GM12864 (cell line): ENCODE measurements around the gene NKX6-2.

Experiments used
- DNase-seq: peaks from one replicate; pipeline ENCODE4 v3.0.0-alpha.2; 2011; ENCODE audit warnings: low read depth
- H3K4me3 ChIP-seq: 2 replicates; pipeline ENCODE4 v1.5.1; 2011; ENCODE audit warnings: mild to moderate bottlenecking, low read depth, low read length, control low read depth
- TF ChIP-seq, protein P1 (sequence below): IDR thresholded peaks from 2 replicates; pipeline ENCODE4 v1.5.1; 2011; ENCODE audit warnings: low read depth, mild to moderate bottlenecking, moderate library complexity, low read length, control low read depth, inconsistent platforms; ENCODE audit errors: missing control alignments

NKX6-2 gene

DNA sequence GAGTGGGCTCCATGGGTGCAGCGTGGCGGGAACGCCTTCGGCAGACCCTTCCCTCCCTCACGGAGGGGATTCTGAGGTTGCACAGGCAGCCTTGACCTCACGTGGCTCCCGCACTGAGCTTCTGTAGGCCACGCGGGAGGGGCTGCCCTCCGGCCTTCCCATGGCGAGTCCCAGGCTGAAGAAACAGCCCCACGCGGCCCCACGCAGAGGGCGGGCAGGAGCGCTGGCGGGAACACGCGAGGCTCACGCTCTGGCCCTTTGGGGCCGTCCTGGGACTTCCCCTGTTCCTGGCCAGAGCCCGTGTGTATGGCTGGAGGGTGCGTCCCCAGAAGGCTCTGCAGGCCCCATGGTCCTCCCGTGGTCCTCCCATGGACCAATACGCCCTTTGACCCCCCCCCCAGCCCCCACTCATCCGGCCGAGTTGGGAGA is 21.7 kb upstream of the NKX6-2 start:
- no peak for DNase-seq
- TF ChIP-seq, protein P1, sequence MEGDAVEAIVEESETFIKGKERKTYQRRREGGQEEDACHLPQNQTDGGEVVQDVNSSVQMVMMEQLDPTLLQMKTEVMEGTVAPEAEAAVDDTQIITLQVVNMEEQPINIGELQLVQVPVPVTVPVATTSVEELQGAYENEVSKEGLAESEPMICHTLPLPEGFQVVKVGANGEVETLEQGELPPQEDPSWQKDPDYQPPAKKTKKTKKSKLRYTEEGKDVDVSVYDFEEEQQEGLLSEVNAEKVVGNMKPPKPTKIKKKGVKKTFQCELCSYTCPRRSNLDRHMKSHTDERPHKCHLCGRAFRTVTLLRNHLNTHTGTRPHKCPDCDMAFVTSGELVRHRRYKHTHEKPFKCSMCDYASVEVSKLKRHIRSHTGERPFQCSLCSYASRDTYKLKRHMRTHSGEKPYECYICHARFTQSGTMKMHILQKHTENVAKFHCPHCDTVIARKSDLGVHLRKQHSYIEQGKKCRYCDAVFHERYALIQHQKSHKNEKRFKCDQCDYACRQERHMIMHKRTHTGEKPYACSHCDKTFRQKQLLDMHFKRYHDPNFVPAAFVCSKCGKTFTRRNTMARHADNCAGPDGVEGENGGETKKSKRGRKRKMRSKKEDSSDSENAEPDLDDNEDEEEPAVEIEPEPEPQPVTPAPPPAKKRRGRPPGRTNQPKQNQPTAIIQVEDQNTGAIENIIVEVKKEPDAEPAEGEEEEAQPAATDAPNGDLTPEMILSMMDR, result no peak
- H3K4me3 ChIP-seq, result no peak overlapping the region

DNA sequence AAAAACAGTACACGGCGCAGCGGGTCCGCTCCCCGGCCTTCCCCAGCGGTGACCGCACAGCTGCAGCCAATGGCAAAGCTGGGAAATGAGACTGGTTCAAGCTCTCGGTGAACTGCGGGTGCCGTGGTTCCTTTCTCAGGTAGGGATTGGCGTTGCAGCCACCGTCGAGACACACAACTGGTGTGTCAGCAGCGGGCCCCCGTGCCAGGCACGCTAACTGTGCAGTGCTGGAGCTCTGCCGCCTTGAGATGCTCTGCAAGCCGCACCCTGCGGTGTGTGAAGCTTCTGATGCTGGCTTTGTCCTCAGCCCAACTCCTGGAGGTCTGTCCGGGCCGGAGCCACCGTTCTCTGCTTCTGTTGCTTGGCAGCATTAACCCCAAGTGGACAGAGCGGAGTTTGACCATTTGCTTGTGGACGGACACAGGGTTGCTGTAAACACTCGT is 20.6 kb upstream of the NKX6-2 start:
- TF ChIP-seq, protein P1, result no peak
- no peak for DNase-seq
- no peak overlapping the region for H3K4me3 ChIP-seq

DNA sequence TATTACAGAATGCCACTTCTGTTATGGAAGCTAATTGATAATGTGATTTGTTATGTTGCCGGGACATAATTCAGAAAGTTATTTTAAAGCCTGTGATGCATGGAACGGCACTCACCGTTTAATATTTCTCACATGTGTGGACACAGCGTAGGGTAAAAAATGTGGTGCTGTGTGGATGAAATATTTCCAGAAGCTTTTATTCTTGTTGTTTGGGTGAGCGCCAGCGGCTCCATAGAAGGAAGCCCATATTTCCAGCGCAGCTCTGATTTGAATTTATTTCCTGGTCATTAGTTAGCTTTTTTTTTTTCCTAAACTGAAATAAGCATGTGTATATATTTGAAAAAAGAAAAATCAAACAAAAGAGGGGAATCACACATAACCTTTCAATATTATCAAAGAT is 20.2 kb upstream of the NKX6-2 start:
- DNase-seq, result no peak
- TF ChIP-seq, protein P1, result no peak
- H3K4me3 ChIP-seq, result no peak overlapping the region

DNA sequence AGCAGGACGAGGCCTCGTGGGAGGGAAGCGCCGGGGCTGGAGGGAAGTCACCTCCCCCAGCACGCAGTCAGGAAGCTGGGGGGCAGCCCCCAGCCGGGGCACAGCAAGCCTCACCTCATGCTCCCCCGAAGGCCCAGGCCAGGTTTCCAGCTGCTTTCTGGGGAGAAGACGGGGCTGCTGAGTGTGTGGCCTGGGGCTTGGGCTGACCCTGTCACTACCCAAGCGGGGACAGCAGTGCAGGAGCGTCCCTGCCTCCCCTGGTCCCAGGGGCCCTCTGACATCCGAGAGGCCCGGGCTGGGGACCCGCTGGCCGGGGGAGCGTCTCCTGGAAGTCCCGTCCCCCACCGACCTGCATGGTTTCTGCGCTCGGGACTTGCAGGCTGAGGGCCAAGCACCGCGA is 19.7 kb upstream of the NKX6-2 start:
- TF ChIP-seq, protein P1, result no peak
- H3K4me3 ChIP-seq, result no peak overlapping the region
- no peak for DNase-seq

DNA sequence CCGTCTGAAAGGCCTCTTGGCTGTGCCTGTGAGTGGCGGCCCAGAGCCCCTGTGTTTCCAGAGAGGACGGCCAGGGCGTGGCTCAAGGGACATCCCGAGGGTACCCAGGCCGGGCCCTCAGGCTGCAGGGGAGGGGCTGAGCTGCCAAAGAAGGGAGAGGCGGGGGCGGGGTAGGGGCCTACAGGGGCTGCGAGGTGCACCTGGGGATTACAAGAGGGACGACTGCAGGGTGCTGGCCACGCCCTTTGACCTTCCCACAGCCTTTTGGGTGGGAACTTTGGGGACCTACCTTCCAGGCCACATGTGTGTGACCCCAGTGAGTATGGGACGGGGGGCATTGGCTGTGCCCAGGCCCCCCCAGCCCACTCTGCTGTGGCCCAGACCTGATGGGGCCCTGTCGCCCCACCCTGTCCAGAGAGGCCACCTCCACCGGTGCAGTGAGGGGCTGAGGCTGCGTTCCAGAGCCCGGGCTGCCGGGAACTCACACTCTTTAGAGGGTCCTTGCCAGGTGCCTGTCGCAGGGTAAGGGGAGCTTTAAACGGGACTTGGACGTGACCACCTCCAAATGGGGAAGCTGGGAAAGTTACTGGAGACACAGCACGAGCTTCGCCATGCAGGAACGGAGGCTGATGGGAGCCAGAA is 19.0 kb upstream of the NKX6-2 start:
- no peak for DNase-seq
- TF ChIP-seq, protein P1, result no peak
- no peak overlapping the region for H3K4me3 ChIP-seq

DNA sequence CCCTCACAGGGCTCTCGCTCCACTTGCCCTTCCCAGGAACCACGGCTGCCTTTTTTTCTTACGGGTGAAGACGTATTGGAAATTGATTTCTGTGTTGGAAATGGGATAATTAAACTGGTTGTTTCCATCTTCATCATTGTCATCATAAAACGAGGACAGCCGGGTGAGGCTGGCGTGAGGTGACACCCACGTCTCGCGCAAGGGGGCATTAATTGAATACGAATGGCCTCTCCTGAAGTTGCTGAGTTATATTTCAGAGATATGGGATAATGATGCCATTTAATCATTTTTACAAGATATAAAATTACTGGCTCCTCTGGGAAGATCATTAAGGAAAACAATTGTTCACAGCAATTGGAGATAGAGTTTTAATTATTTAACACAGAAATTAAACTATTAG is 18.3 kb upstream of the NKX6-2 start:
- TF ChIP-seq, protein P1, result no peak
- no peak for DNase-seq
- no peak overlapping the region for H3K4me3 ChIP-seq
